GM10266 (cell line): ENCODE results near the gene WRAP73.
"Not testable (repeated sequence)": the region's sequence is repeated elsewhere in the genome, so short reads cannot be mapped to it uniquely, and the experiment has no call there.

Experiments
- DNase-seq: peaks from one replicate; pipeline ENCODE4 v3.0.0; 2012; ENCODE audit errors: extremely low spot score
- TF ChIP-seq, protein P1 (sequence below): IDR thresholded peaks from 2 replicates; pipeline ENCODE4 v1.5.1; 2012; ENCODE audit warnings: mild to moderate bottlenecking, low read depth; ENCODE audit not compliant: control insufficient read depth, insufficient read depth; ENCODE audit errors: missing control alignments

WRAP73 gene

DNA sequence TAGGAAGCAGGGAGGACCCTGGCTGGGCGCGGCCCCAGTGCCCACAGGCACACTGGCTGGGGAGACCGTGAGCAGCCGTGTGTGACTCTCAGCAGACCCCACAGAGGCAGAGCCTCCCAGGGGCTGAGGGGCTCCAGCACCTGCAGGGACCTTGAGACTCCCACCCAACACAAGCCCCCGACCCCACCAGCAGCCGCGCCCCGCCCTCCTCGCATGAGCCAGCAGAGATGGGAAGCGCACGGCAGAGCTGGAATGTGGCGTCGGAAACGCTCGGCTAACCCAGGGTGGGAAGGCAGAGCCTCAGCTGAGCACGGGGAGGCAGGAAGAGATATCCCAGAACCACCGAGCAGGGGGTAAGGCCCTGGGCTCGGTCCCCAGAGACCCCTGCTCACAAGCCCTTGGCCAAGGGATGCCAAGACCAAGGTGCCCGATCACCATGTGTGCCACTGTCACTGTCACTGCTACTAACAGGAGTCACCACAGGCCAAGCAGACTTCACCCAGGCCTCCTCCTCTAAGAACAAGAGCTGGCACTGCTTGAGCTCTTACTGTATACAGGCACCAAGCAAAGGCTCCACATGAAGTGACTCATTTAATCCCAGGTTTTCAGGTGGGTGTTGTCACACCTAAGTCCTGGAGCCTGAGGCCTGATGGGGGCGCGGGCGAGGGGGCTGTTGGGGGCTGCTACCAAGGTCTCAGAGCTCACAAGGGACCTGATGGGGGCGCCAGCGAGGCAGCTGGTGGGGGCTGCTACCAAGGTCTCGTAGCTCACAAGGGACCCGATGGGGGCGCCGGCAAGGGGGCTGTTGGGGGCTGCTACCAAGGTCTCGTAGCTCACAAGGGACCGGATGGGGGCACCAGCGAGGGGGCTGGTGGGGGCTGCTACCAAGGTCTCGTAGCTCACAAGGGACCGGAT is 58.7 kb downstream of the WRAP73 start:
- no peak for DNase-seq
- TF ChIP-seq, protein P1, sequence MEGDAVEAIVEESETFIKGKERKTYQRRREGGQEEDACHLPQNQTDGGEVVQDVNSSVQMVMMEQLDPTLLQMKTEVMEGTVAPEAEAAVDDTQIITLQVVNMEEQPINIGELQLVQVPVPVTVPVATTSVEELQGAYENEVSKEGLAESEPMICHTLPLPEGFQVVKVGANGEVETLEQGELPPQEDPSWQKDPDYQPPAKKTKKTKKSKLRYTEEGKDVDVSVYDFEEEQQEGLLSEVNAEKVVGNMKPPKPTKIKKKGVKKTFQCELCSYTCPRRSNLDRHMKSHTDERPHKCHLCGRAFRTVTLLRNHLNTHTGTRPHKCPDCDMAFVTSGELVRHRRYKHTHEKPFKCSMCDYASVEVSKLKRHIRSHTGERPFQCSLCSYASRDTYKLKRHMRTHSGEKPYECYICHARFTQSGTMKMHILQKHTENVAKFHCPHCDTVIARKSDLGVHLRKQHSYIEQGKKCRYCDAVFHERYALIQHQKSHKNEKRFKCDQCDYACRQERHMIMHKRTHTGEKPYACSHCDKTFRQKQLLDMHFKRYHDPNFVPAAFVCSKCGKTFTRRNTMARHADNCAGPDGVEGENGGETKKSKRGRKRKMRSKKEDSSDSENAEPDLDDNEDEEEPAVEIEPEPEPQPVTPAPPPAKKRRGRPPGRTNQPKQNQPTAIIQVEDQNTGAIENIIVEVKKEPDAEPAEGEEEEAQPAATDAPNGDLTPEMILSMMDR: no peak

DNA sequence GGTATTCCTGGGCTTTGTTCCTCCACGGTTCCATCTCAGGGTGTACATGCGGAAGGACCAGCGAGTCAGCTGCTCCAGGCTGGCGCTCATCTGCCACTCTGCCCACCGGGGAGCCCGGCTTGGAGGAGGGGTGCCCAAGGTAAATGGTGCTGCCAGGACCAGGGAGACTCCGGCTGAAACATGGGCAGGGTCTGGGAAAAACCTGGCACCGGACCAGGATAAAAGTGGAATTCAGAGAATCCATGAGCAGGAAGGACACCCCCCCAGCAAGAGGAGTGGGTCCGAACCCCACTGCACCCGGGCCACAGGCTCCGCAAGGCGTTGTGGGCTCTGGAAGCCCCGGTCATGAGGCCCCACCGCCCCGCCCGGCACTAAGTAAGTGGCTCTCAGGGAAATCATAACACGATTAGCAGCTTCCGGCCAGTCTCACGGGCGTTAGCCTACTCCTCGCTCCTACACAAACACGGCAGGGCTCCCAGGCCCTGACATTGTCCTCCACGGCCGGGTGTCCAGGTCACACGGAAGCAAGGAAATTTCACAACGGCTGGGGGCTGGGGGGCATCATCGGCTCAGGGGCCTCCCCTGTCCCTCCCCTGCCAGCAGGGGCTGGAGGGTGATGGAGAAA is 59.7 kb downstream of the WRAP73 start:
- TF ChIP-seq, protein P1: no peak
- no peak for DNase-seq

DNA sequence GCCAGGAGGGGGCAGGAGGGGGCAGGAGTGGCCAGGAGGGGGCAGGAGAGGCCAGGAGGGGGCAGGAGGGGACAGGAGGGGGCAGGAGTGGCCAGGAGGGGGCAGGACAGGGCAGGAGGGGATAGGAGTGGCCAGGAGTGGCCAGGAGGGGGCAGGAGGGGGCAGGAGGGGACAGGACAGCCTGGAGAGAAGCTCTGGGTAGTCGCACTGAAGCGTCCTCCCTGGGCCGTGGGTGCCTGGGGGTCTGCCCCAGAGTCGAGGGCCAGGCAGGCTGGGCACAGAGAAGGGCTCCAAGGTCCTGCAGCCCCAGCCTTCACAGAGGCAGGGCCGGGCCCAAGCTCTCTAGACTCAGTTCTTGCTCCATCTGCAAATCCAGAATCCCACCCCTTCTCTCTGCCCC is 61.5 kb downstream of the WRAP73 start:
- TF ChIP-seq, protein P1: no peak
- DNase-seq: no peak

DNA sequence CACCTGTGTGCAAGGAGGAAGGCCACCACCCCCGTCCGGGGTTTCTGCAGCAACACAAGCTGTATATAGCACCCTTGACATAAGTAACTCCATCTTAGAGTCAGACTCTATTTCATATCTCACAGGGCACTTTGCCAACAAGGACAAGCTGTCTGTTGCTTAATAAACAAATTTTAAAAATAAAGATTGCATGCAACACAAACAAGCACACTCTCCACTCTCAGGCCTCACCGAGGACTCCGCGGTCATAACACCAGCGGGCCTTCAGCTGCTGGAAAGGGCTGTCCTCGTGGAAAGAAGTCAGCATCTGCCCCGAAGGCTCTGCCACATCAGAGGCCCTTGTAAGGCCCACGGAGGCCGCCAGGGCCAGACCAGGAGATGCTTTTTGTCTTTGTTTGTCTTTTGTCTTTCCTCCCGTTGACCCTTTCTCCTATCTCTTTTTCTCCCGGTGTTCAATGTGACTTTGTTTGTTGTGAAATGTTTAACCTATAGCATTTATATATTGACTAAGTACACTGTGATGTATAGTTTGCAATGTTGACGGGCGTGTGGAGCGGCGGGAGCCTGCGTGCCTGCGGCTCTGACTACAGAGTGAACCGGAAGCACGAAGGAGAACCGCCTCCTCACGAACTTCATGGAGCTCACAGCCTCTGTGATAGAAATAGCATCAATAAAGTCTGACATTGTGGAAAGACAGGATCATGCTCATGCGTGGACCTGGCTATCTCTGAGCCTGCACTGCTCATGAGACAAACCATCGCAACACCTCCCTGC is 62.7 kb downstream of the WRAP73 start:
- no peak for DNase-seq
- TF ChIP-seq, protein P1: no peak

DNA sequence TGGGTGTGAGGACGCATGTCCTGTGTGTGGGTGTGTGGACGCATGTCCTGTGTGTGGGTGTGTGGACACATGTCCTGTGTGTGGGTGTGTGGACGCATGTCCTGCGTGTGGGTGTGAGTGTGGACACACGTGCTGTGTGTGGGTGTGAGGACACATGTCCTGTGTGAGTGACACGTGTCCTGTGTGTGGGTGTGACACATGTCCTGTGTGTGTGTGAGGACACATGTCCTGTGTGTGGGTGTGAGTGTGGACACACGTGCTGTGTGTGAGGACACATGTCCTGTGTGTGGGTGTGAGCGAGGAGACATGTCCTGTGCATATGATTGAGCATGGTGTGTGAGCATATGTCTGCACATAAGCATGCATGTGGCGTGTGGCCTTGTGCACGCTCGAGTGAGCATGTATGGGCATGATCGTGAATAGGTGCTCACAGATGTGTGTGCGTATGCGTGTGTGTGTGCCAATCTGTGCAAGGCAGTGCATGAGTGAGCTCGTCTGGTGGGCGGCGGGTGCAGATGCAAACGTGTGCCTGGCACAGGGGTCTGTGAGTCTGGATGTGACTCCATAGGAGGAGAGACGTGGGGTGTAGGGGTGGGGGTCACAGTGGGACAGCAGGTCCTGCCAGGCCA is 63.8 kb downstream of the WRAP73 start:
- no peak for DNase-seq
- TF ChIP-seq, protein P1: no peak

DNA sequence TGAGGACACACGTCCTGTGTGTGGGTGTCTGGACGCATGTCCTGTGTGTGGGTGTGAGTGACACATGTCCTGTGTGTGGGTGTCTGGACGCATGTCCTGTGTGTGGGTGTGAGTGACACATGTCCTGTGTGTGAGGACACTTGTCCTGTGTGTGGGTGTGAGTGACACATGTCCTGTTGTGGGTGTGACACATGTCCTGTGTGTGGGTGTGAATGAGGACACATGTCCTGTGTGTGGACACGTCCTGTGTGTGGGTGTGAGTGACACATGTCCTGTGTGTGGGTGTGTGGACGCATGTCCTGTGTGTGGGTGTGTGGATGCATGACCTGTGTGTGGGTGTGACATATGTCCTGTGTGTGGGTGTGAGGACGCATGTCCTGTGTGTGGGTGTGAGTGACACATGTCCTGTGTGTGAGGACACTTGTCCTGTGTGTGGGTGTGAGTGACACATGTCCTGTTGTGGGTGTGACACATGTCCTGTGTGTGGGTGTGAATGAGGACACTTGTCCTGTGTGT is 64.5 kb downstream of the WRAP73 start:
- DNase-seq: not testable (repeated sequence)

DNA sequence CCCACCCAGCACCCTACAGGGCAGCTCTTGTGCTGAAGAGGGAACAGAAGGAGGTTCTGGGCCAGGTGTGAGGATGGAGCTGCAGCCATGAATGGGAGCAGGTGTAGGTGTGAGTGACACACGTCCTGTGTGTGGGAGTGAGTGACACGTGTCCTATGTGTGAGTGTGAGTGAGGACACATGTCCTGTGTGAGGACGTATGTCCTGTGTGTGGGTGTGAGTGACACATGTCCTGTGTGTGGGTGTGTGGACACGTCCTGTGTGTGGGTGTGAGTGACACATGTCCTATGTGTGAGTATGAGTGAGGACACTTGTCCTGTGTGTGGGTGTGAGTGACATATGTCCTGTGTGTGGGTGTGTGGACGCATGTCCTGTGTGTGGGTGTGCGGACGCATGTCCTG is 65.0 kb downstream of the WRAP73 start:
- TF ChIP-seq, protein P1: no peak
- no peak for DNase-seq

DNA sequence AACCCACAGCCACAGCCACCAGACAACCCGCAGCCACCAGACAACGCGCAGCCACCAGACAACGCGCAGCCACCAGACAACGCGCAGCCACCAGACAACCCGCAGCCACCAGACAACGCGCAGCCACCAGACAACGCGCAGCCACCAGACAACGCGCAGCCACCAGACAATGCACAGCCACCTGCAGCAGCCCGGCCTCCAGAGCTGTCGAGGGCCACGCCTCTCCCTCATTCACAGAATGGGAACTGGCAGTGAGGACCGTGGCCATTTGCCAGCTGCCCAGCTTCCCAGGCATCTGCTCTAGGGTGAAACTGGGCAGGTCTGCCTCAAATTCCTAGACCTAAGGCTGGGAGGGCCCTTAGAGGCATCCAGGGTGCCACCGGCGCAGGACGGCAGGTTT is 66.2 kb downstream of the WRAP73 start:
- not testable (repeated sequence) for DNase-seq
